GM18867 (cell line): ENCODE results near the gene WSCD2.

Experiments
- ATAC-seq: cut with Tn5 transposase; IDR thresholded peaks from one replicate; pipeline ENCODE4 v1.9.1; 2021; ENCODE audit warnings: mild to moderate bottlenecking, moderate library complexity; ENCODE audit not compliant: unreplicated experiment

Gene WSCD2

DNA sequence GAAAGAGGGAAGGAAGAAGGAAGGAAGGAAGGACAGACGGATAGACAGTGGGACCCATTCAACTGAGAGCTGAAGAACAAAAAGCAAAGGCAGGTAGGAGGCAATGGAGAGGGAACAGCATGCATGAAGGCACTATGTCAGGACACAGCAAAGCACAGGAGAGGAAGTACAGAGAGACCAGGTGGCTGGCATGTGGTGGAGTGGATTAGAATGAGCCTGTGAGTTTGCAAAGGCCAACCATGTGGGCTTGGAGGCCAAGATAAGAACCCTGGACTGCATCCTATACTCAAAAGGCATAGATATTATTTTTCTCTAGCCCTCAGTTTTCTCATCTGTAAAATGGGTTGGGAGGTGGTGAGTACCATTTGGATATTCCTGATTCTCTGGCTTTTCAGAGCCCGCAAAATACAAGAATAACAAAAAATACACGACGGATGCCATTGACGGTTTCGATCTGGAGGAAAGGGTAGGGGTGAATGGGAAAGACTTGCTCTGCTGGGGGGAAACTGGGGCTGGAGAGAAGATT, 102.9 kb downstream of the WSCD2 start:
- ATAC-seq, result no peak

DNA sequence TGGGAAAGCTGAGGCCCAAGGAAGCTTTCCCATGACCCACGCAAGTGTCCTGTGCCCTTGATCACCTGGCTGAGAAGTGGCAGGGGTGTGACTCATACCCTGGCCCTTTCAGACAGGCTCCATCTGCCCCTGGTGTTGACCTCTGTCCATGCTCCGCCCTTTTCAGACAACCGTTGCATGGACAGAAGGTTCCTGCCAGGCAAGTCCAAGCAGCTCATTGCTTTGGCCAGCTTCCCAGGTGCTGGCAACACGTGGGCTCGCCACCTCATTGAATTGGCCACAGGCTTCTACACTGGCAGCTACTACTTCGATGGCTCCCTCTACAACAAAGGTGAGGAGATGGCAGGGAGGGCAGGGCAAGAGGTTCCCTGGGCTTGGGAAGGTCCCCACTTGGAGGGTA, 103.5 kb downstream of the WSCD2 start:
- ATAC-seq, result no peak

DNA sequence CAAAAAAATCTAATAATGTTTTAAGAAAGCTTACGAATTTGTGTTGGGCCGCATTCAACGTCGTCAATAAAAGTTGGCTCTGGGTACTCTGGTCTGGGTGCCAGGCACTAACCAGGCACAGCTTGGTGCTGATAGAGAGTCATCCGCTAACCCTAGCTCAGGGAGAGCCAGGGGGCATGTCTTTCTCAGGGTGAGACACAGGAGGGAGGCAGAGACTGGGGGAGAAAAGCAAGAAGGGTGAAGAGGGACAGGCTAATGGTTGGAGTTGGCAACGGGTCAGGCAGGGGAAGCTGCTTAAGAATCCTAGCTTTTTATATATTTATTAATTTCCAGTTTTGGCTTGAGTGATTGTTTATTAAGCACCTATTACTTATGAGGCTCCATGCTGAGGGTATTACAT, 105.1 kb downstream of the WSCD2 start:
- no peak for ATAC-seq

DNA sequence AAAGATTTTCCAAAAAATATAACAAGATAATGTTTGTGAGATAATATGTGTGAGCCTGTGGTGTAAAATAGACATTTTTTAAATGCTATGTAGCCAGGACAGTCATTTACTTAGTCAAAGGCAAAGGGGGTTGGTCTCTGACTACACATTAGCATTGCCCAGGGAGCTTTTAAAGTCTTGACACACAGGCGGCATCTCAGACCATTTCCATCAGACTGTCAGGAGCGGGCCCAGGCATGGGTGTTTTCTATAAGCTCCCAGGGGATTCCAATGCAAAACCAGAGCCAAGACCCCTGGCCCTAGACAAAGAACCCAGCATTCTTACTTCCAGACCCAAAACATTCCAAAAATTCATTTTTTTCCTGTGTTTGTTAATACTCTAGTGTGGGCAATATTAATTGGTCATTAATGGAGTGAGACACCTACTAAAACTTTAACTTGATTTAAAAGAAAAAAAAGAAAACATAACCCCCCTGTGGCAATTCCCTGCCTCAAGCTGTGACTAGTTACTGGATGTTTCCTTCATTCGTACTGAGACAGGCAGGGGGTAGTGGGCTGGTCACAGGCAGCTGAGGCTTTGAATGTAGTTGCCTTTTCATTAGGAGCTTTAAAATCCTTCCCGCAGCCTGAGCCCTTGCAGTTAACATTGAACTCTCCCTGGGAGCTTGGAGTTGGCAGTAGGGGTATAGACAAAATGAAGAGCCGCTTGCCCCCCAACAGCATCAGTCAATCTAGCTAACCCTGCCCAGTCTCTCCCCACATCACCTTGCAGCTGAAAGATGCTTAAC, 106.3 kb downstream of the WSCD2 start:
- no peak for ATAC-seq

DNA sequence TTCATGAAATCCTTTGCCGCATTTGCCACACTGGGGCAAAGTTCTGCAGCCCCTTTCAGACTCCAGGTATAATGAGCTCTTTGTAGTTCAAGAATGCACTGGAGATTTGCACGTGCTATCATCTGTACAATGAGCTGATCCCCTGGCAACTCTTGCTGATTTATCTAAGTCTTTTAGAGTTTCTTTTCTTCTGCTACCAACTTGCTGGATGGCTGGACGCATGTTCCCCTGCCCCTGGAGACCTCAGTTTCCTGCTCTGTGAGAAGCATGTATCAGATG, 106.8 kb downstream of the WSCD2 start:
- ATAC-seq, result no peak

DNA sequence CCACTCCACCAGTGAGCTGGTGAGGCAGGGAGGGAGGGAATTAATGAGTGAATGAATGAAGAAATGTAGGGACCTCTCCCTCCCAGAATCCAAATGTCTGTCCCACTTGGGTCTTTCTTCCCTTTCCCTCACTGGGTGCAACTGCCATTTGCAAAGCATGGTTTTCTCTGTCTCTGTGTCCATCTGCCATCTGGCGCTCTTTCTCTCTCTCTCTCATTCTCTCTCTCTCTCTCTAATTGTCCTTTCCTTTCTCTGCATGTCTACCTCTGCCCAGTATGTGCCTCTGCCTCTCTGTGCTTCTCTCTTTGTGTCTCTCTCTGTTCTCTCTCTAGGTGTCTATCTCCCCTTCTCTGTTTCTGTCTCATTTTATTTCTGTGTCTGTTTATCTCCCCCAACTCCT, 107.3 kb downstream of the WSCD2 start:
- no peak for ATAC-seq

DNA sequence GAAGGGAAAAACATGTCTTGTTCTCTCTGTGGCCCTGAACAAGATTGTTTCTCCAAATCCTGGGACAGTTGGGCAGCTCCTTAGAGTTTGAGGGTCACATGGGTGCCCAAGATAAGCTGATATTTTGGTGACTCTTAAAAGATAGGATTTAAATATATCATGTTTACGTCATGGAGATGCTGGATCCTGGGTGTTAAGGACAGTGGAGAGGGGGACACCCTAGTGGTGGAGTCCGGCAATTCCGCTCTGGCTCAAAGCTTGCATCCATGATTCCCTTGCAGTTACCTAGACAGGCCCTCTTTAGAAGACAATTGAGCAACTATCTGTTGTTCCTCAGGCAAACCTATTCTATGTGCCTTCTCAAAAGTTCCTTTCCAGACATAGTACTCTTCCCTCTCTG, 108.2 kb downstream of the WSCD2 start:
- no peak for ATAC-seq

DNA sequence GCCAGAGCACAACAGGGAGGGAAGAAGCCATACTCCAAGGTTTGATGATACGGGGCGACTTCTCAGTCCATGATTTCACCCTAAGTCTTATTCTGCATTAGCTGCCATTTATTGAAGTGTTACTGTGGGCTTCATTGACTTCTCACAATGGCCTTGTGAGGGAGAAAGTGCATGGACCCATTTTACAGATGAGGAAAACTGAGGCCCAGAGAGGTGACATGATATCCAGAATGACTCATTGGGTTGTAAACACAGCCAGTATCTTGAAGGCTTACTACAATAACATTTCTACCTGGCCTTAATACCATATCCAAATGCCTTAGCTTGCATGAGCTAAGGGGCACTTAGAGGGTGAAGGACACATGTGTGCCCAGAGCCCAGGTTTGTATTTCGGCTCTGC, 109.4 kb downstream of the WSCD2 start:
- ATAC-seq, result no peak

DNA sequence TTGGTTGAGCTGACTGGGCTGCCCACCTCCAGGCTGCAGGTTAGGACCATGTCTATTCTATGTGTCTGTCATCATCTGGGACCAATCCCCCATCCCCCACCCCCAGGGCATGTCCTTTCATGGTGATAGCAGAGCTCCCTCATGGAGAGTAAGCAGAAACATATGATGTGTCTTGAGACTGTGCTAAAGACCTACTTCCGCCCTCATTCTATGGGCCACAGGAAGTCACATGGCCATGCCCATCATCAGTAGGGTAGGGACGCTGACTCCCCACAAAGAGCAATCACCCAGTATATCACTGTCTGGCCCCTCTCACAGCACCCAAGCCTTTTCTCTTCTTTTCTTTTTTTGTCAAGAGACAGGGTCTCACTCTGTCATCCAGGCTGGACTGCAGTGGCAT, 110.3 kb downstream of the WSCD2 start:
- ATAC-seq, result no peak

DNA sequence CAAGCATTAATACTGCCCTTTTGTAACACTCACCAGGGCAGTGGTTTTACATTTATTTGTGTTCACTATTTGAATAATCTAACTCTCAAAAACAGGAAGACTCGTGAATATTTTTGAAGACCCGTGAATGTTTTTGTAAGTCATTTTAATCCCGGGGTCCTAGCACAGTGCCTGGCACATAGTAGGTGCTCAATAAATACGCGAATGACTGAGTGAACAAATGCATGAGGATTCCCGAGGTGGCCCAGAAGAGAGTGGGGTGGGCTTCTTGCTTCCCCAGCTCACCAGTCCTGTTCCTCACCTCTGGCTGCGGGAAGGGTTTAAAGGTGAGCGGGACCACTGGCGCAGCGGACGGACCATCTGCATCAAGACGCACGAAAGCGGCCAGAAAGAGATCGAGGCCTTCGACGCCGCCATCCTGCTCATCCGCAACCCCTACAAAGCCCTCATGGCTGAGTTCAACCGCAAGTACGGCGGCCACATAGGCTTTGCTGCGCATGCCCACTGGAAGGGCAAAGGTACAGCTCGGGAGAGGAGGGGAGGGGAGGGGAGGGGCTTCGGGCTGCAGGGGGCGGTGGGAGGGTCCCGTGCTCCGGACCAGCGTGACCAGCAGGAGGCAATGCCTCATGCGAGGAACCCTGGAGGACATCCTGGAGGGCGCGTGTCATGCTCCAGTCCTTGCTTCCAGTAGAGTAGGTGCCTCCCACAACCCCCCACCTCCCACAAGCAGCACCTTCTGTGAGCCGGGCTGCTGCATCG, 111.1 kb downstream of the WSCD2 start:
- no peak for ATAC-seq

DNA sequence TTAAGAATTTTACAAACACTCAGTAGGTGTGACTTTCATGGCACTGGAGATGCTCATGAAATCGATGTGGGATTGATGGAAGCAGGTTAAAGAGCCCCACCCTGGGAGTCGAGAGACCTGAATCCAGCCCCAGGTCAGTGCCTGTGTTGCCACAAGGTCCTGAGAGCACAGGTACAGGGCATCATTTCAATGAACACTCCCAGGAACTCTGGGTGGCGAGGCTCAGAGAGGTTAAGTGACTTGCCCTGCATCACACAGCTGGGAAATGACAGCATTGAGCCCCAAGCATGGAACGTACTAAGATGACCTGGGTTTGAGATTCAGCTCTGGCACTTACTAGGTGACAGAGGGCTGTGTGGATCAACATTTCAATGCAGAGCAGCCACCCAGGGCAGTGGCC, 111.8 kb downstream of the WSCD2 start:
- ATAC-seq, result no peak

DNA sequence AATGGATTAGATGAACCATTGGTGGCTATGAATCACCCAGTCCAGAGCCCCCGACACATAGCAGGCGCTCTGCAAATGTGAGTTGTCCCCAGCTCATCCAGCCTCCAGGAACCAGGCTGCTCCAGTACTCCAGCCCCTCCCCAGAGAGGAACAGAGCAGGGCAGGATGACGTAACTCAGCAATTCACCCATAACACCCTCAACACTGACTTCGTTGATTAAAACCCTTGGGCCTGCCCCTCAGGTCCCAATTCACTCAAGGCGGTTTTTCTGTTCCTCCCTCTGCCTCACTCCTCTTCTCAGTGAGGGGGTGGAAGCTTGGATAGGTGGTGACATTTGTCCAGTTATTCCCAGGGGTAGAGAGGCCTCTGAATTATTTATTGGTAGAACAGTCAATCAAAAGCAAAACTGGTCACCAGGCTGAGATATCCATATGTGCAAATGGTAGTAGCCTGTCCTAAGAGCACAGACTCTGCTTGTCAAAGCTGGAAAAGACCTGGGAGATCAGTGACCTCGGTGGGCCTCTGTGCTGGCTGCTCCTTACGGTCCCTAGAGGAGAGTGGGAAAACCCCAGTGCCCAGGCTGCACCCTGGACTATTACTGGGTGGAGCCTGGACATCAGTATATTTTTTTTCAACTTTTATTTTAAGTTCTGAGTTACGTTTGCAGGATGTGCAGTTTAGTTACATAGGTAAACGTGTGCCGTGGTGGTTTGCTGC, 113.1 kb downstream of the WSCD2 start:
- ATAC-seq, result no peak

DNA sequence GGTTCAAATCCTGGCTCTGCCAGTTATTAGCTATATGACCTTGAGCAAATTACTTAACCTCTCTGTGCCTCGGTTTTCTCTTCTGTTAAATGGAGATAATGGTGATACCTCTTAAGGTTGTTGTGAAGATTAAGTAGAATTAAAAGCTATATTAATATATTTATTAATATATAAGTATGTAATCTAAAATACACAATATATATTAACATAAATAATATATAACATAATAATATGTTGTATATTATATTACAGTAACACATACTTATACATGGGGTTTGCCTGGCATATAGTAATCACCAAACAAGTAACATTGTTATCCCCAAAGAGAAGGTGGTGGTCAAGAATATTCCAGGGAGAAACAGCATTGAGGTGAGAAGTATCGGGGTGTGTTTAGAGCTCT, 118.0 kb downstream of the WSCD2 start:
- no peak for ATAC-seq

DNA sequence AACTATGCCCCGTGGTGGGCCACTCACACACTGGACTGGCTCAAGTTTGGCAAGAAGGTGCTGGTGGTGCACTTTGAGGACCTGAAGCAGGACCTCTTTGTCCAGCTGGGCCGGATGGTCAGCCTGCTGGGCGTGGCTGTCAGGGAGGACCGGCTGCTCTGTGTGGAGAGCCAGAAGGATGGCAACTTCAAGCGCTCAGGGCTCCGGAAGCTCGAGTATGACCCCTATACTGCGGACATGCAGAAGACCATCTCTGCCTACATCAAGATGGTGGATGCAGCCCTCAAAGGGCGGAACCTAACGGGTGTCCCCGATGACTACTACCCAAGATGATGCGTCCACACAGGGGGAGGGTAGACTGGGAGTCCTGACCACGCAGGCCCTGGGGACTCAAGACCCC, 118.9 kb downstream of the WSCD2 start:
- no peak for ATAC-seq

DNA sequence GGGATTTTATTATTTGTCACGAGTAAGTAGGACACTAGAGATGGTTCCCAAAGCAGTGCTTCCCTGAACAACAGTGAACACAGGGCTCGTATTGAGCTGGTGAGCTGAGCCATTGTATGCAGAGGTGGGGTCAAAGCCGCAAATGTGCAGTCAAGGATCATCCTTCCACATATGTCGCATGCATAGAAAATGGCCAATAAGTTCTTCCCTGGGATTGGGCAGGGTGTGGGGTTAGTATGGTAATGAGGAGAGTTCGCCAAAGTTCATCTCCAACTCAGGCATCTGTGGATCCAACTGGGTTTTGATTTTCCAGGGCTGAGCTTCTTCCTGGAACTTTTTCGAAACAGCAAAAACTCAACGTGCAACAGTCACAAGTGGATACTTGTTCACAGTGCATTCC, 123.4 kb downstream of the WSCD2 start:
- no peak for ATAC-seq

DNA sequence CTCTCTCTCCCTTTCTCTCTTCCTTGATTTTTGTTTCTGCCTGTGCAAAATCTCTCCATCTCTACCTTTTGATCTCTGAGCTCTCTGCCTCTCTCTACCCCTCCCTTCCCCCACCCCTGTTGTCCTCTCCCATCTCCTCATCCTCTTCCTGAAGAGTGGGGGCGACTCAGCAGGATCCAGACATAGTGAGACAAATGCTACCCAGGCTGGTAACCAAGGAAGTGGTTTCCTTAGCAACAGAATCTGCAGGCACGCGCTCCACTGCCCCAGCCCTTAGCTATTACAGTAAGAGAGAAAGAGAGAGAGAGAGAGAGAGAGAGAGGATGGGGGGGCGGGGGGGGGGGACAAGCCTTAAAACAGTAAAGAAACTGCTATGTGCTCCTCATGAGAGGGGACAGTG, 124.5 kb downstream of the WSCD2 start:
- ATAC-seq, result no peak

DNA sequence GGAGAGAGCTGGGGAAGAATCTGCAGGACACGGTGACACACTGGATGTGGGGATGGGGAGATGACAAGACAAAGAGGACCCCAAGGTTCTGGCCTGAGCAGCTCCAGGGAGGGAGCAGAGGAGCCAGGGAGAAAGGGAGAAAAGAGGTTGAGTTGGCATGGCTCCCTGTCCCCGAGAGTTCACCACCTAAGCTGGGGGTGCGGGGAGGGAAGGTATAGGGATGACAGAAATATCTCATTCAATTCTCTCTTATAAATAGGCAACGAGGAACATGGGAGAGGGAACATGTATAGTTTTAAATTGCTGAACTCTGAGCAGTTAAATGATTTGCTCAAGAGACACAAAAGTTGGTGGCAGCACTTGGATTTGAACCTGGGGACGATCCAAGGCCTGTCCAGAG, 124.9 kb downstream of the WSCD2 start:
- ATAC-seq, result no peak

DNA sequence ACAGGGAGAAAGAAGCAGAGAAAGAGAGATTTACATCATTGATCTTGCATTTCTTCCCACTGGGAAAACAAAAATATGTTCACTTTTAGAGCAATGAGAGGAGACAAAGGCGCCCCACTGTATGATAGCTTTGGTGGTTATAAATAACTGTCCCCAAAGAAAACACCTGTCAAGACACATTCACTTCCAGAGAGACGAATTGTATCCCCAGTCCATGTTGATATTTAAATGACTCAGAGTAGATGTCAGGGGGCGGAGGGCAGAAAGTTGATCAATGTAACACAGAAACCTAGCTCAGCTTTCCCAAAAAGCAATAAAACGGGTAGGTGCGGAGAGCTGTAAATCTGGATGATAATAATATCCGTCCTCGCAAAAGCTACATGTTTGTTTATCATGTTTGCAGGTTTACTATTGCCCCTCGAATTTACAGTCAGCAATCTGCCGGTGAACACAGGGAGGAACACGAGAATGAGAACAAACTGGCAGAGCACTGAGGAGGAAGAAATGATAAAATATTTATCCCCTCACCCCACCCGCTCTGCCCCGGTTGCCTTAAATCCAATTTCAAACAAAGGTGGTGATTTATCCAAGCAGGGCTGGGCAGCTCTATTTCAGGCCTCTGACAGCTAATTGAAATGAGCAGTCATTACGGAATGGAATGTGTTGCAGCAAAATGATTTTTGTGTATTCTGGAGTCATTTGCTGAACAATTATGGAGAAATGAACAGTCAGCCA, 125.6 kb downstream of the WSCD2 start:
- no peak for ATAC-seq

DNA sequence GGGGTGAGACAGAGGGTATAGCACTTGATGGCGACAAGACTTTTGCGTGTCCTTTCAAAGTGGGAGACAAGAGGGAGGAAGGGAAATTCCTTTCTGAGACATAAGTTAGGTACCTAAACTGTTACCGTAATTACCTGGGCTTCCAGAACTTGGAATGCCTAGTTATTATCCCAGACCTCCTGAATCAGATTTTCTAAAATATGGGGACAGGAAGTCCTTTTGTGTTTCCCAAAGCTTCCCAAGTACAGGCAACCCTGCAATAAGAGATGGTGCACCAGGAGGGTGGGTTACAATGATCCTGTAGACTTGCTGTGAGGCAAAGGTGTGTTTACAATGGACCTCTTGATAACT, 126.1 kb downstream of the WSCD2 start:
- ATAC-seq, result no peak

DNA sequence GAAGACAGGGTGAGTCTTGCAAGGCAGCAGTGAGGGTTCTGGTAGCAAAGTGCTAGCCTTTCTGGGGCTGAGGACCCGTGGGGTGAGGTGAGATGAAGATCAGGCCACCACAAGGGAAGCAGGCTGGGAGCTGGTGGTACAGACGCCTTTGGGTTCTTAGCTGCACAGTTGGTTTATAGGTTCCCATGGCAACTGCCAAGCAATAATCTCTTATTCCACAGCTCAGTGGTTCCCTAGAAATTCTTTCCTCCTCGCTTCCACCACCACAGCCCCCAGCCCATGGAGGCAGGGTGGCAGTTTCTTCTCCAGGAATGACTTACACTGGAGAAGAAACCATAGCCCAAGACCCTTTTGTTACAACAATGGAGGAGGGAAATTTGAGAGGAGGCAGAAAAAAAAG, 127.9 kb downstream of the WSCD2 start:
- no peak for ATAC-seq

DNA sequence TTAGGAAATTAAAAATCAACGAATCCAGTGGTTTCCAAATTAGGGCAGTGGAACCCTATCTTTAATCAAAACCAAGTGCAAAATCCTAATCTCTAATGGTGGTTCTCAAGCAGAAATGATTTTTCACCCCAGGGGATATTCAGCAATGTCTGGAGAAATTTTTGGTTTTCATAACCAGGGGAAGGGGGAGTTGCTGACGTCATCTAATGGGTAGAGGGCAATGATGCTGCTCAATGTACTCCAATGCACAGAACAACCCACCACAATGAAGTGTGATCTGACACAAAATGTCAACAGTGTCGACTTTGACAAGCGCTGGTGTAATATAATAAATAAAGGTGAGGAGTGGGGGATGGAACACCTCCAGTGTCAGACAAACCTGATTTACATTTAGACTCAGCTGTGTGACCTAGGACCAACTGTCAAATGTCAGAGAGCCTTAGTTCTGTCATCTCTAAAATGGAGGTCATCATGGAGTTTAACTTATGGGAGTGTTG, 128.6 kb downstream of the WSCD2 start:
- no peak for ATAC-seq
